K562 (cell line): ENCODE data around the gene GIMAP8. TPM values are rescaled to one million over a fixed set of nuclear protein-coding genes. Genes with fewer than 3 reads are reported as not detected.

Experiments
- ATAC-seq: fragments of 200-7000 bp; cut with Tn5 transposase; 3 replicates; pipeline ENCODE4 v1.9.1; 2020; ENCODE audit warnings: moderate library complexity
- BruUV-seq: library from RNA; stranded (reverse); fragments of 400-500 nt; replicated peaks from 2 replicates; lab custom pipeline; 2021; lab: Mats Ljungman, UMichigan
- CTCF ChIA-PET: fragments of 300-600 bp; formaldehyde crosslinking; extraction: SDS; loops from one replicate; lab custom pipeline; 2021; ENCODE audit warnings: low intra/inter-chr PET ratio; lab: Yijun Ruan, JAX
- POLR2A ChIA-PET: fragments of 300-600, 350-650 bp; sonication (Branson Sonifier 250); formaldehyde crosslinking; extraction: SDS; loops from one replicate; lab custom pipeline; 2021; ENCODE audit warnings: antibody characterized with exemption, inconsistent platforms; lab: Yijun Ruan, JAX
- DNase-seq, 4 experiments: peaks; one replicate each; pipeline versions ENCODE4 v3.0.0 to v3.0.0-alpha.2; 2011 to 2018; ENCODE audit warnings: low spot score in 3 of 4, mixed read lengths in 3 of 4; ENCODE audit errors: extremely low read depth in 1 of 4
- FAIRE-seq: peaks from 2 replicates; lab custom pipeline; 2011; peaks lifted over from hg19 to GRCh38; lab: Jason Lieb, UNC
- H2AFZ ChIP-seq: 2 replicates; pipeline ENCODE4 v1.6.0; 2011; ENCODE audit warnings: low read depth, low read length, control low read depth, inconsistent platforms
- H3K27ac ChIP-seq: fragments of 200-600 bp; 3 replicates; pipeline ENCODE4 v1.8.0; 2011; ENCODE audit warnings: low read depth, mild to moderate bottlenecking, control low read depth, inconsistent platforms, low read length, moderate library complexity, mixed read lengths; ENCODE audit errors: extremely low read depth
- H3K27me3 ChIP-seq, 2 experiments: fragments of 300-600 bp in 1 of 2; 2 replicates in 1 of 2; 3 replicates in 1 of 2; pipeline versions ENCODE4 v1.6.0 to v1.8.0; 2011; ENCODE audit warnings: inconsistent platforms in 2 of 2, low read length in 2 of 2, mild to moderate bottlenecking in 1 of 2, mixed read lengths in 1 of 2, moderate library complexity in 1 of 2; ENCODE audit not compliant: control insufficient read depth in 2 of 2, insufficient read depth in 2 of 2
- H3K36me3 ChIP-seq: fragments of 300-600 bp; 3 replicates; pipeline ENCODE4 v1.8.0; 2011; ENCODE audit warnings: mild to moderate bottlenecking, low read length, inconsistent platforms; ENCODE audit not compliant: control insufficient read depth, insufficient read depth
- H3K4me1 ChIP-seq, 2 experiments: fragments of 200-600 bp in 1 of 2; replicated peaks in 1 of 2; 2 replicates in 1 of 2; 3 replicates in 1 of 2; pipeline versions ENCODE4 v1.5.1 to v1.8.0; 2011; ENCODE audit warnings: inconsistent platforms in 2 of 2, low read length in 2 of 2, mild to moderate bottlenecking in 1 of 2, mixed read lengths in 1 of 2, moderate library complexity in 1 of 2; ENCODE audit not compliant: control insufficient read depth in 2 of 2, insufficient read depth in 2 of 2
- H3K4me2 ChIP-seq: 2 replicates; pipeline ENCODE4 v1.6.1; 2011; ENCODE audit warnings: low read length, control low read depth, inconsistent platforms, mixed read lengths; ENCODE audit not compliant: insufficient read depth
- H3K4me3 ChIP-seq: fragments of 200-600 bp; sonication (generic), shearing (Covaris generic); 2 replicates; pipeline ENCODE4 v1.5.1; 2016; ENCODE audit warnings: control low read depth, inconsistent platforms
- H3K79me2 ChIP-seq: fragments of 200-600 bp; 3 replicates; pipeline ENCODE4 v1.8.0; 2011; ENCODE audit warnings: low read length, inconsistent platforms; ENCODE audit not compliant: control insufficient read depth, insufficient read depth
- H3K9ac ChIP-seq, 2 experiments: 2 replicates each; pipeline versions ENCODE4 v1.6.0 to v1.6.1; 2011; ENCODE audit warnings: low read depth in 2 of 2, low read length in 2 of 2, control low read depth in 1 of 2, inconsistent platforms in 1 of 2, mild to moderate bottlenecking in 1 of 2, mixed read lengths in 1 of 2; ENCODE audit not compliant: insufficient read depth in 1 of 2
- H3K9me1 ChIP-seq: one replicate; pipeline ENCODE4 v1.6.0; 2011; ENCODE audit warnings: inconsistent platforms, mild to moderate bottlenecking, low read length, moderate library complexity; ENCODE audit not compliant: control insufficient read depth, insufficient read depth
- H3K9me3 ChIP-seq: replicated peaks from 2 replicates; pipeline ENCODE4 v1.5.1; 2011; ENCODE audit warnings: low read depth, low read length, inconsistent platforms; ENCODE audit not compliant: control insufficient read depth, insufficient read depth
- H4K20me1 ChIP-seq: replicated peaks from 2 replicates; pipeline ENCODE4 v1.6.1; 2011; ENCODE audit warnings: low read length, inconsistent platforms, mixed read lengths; ENCODE audit not compliant: control insufficient read depth, insufficient read depth
- ARID1B ChIP-seq: fragments of 450-650 bp; IDR thresholded peaks from 2 replicates; pipeline ENCODE4 v1.6.1; 2016; ENCODE audit warnings: antibody characterized with exemption, mild to moderate bottlenecking, inconsistent platforms
- CHD2 ChIP-seq: IDR thresholded peaks from 2 replicates; pipeline ENCODE4 v1.6.1; 2011; ENCODE audit warnings: low read depth, low read length
- ELF4 ChIP-seq: fragments of 450-650 bp; formaldehyde crosslinking; IDR thresholded peaks from 2 replicates; pipeline ENCODE4 v1.4.0; 2022; ENCODE audit warnings: missing genetic modification characterization
- FOXA3 ChIP-seq, 2 experiments: fragments of 450-650 bp in 1 of 2; sonication (generic) in 1 of 2; formaldehyde crosslinking; IDR thresholded peaks in 1 of 2; conservative IDR thresholded peaks in 1 of 2; 2 replicates each; pipeline versions ENCODE4 v1.4.0 to v1.8.0; 2020 to 2022; ENCODE audit warnings: mild to moderate bottlenecking in 2 of 2, missing genetic modification reagents in 1 of 2
- HCFC1 ChIP-seq: IDR thresholded peaks from 2 replicates; pipeline ENCODE4 v1.6.1; 2012; ENCODE audit warnings: low read depth, low read length, improper control_type of control experiment
- HNRNPH1 ChIP-seq: fragments of 200-400 bp; formaldehyde crosslinking; optimal IDR thresholded peaks from 2 replicates; pipeline ENCODE3; 2017; ENCODE audit warnings: low read depth, mild to moderate bottlenecking, low read length, moderate library complexity
- NRF1 ChIP-seq, 2 experiments: fragments of 450-650 bp; IDR thresholded peaks in 1 of 2; conservative IDR thresholded peaks in 1 of 2; 2 replicates each; pipeline ENCODE4 v1.6.1; 2014; ENCODE audit warnings: mild to moderate bottlenecking in 2 of 2
- SMARCC2 ChIP-seq: fragments of 450-650 bp; IDR thresholded peaks from 2 replicates; pipeline ENCODE4 v1.6.1; 2017; ENCODE audit warnings: antibody characterized with exemption, moderate library complexity, mild to moderate bottlenecking, low read depth
- TEAD4 ChIP-seq, 2 experiments: sonication (generic) in 1 of 2; formaldehyde crosslinking in 1 of 2; IDR thresholded peaks; 2 replicates each; pipeline versions ENCODE4 v1.6.1 to v1.8.0; 2012 to 2022; ENCODE audit warnings: borderline replicate concordance in 1 of 2, inconsistent platforms in 1 of 2, low read length in 1 of 2, mild to moderate bottlenecking in 1 of 2, missing genetic modification reagents in 1 of 2
- ZNF197 ChIP-seq: fragments of 200-800 bp; sonication (Bioruptor generic); IDR thresholded peaks from 2 replicates; pipeline ENCODE4 v1.6.1; 2016; ENCODE audit warnings: low read depth, missing genetic modification characterization, missing compliant biosample characterization
- ZNF507 ChIP-seq: conservative IDR thresholded peaks from 2 replicates; pipeline ENCODE4 v1.6.1; 2017; ENCODE audit warnings: missing genetic modification characterization, missing compliant biosample characterization
- ZNF644 ChIP-seq: fragments of 200-800 bp; sonication (Bioruptor generic); IDR thresholded peaks from 2 replicates; pipeline ENCODE4 v1.6.1; 2016; ENCODE audit warnings: low read depth, missing genetic modification characterization, missing compliant biosample characterization
- WGBS: fragments of 100-300 bp; shearing (Covaris generic); methylation state at CpG from one replicate; pipeline ENCODE4 v1.1.6; 2016; ENCODE audit warnings: low coverage, mixed read lengths; ENCODE audit not compliant: insufficient coverage; ENCODE audit errors: missing lambda C conversion rate; 5-methylcytosine and 5-hydroxymethylcytosine counted together
- in situ Hi-C: fragments of 300-500 bp; cut with MboI; formaldehyde crosslinking; loops from 4 replicates; pipeline ENCODE4 v1.15.0; 2018; ENCODE audit warnings: inconsistent platforms, mixed read lengths
- intact Hi-C: fragments of 100-400 bp; cut with micrococcal nuclease; formaldehyde crosslinking; loops from 2 replicates; pipeline ENCODE4 v1.14.2; 2022
- polyA plus RNA-seq, 8 experiments: library from polyadenylated mRNA; depleted of rRNA in 4 of 8; stranded (reverse) in 5 of 8; unstranded in 3 of 8; fragments of >200 nt; fragmentation: Nextera tagmentation in 2 of 8; fragmentation: Illumina TruSeq in 1 of 8; extraction: Ambion mirVana in 2 of 8; extraction: Trizol in 1 of 8; gene quantifications; 2 replicates each; pipeline versions ENCODE4 v1.2.1 to v1.2.3, GENCODE V29; 2011 to 2014; ENCODE audit warnings: inconsistent platforms in 1 of 8, missing spikeins in 1 of 8
- total RNA-seq, 7 experiments: library from RNA; depleted of rRNA in 6 of 7; stranded (reverse); fragments of >200 nt in 6 of 7; fragmentation: Illumina TruSeq in 2 of 7; extraction: Trizol in 2 of 7; gene quantifications; 2 replicates each; pipeline versions ENCODE4 v1.2.1 to v1.2.3, GENCODE V29; 2011 to 2021; ENCODE audit warnings: low replicate concordance in 1 of 7
- TF ChIP-seq, protein P1 (sequence below): fragments of 450-650 bp; formaldehyde crosslinking; IDR thresholded peaks from 2 replicates; pipeline ENCODE4 v1.4.0; 2020; ENCODE audit warnings: mild to moderate bottlenecking, moderate library complexity

The GIMAP8 gene
- total and polyA plus RNA-seq, 9 of the 15 experiments (the other 6 are each of a cell fraction or from before 2014, with no cell fraction given) = not detected

DNA sequence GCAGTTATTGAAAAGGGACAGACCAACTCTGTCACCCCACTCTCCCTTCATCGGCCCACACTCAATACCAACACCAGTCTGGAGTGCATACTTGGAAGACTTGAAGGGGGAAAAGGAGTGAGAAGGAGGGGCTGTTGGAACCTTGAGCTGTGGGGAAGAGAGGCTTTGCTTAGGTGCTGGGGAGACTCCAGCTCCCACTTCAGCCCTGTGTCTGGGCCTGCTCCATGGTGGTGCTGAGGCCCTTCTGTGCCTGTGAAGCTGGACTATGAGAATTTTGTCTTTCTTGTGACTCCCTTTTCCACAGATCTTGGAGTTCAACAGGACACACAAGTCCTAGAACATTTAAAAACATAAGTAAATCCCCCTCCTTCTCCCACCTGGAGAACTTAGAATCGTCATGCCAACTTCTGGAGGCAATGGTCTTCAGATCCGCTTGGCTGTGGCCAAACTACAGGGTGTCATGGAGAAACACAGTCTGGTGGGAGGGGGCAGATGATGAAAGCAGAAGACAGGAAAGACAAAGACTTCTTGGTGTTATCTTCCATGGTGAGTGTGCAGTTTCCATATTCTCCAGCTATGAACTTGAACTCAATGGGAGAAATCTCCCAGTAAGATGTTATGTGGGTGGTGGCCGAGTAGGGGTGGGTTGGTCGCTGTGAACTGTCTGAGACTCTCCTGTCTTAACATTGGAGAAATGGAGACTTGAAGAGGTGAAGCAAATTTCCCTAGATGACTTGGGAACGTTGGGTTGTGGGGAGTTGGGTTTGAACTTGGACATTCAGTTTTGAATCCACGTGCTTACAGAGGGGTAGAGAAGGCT is 18.4 kb upstream of the GIMAP8 start (continued):
- TF ChIP-seq CHD2 = no peak
- no peak for TF ChIP-seq HNRNPH1
- no peak for TF ChIP-seq TEAD4 (IDR thresholded peaks at IDR 0.05; ENCODE audit: low read length)
- TF ChIP-seq TEAD4 (CRISPR knock-in tag; IDR thresholded peaks at IDR 0.05; ENCODE audit: borderline replicate concordance) = no peak
- TF ChIP-seq, protein P1, sequence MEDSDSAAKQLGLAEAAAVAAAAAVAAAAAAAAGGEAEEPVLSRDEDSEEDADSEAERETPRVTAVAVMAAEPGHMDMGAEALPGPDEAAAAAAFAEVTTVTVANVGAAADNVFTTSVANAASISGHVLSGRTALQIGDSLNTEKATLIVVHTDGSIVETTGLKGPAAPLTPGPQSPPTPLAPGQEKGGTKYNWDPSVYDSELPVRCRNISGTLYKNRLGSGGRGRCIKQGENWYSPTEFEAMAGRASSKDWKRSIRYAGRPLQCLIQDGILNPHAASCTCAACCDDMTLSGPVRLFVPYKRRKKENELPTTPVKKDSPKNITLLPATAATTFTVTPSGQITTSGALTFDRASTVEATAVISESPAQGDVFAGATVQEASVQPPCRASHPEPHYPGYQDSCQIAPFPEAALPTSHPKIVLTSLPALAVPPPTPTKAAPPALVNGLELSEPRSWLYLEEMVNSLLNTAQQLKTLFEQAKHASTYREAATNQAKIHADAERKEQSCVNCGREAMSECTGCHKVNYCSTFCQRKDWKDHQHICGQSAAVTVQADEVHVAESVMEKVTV (CRISPR knock-in tag) = 0 out of 2 replicates have a peak, but pooled peaks have one; percentile 8

DNA sequence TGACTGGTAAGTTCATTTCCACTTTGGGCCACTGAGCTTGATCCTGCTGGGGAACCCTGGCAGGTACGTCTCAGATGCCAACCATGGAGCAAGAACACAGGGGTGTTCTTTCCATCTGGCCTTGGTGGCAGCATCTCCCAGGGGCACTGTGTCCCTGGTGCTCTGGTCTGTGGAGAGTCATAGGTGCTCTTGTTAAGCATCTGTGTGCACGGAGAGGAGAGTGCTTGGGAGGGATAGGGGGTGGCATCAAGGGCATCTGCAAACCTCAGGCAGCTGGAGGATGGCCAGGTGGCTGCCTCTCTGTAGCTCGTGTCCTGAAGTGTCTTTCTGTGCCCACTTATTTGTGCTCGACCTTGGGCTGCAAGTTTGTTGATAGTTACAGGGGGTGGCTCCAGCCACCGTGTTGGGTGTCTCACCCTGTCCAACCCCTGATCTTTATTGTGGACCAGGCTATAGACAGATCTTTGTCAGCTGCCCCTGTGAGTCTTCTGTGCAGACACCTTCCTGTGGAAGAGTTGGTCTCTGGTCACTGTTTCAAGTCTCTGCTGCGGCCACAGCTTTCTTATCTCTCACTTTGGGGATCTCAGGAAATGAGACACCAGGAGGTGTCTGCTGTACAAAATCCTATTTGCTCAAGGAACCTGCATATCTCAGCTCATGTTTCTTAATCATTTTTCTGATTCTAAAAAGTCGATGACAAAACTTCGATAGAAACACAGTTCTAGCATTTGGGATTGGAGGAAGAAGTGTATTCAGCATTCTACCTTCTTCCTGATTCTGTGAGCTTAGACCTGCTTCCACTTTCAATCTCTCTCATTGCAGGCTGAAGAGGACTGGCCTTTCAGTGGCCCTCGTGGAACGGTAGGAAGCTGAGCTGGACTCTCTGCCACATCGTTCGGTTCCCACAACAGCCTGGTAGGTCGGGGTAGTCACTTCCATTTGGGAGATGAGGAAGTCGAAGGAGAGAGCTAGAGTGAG is 17.2 kb upstream of the GIMAP8 start:
- no peaks in the 10 kb centered on the region for H3K27me3 ChIP-seq
- H3K4me1 ChIP-seq = peaks cover 15 to 32% of the 10 kb centered on the region in 2 experiments
- POLR2A ChIA-PET = interaction anchor here (0.6 to 3.6 kb wide), 11 partner anchors 9 to 487 kb away, joined by 3 to 29 read pairs (median 3); partner anchors contain the start of gene GIMAP8
- CTCF ChIA-PET = no interaction called here
- FAIRE-seq (peak; percentile 87), DNase-seq (peak in 3 of 4 experiments; percentile 18 to 60 (median 60)), ATAC-seq (peak; percentile 72)
- no TSS peak for BruUV-seq
- H3K79me2 ChIP-seq = no peaks in the 10 kb centered on the region
- H3K27ac ChIP-seq = peak overlapping the region; percentile 38; the same call in 1 of the 3 replicates
- intact Hi-C loops (no loop called here), in situ Hi-C loops (no loop called here)
- WGBS = 9% methylated on average over 14 of the region's 14 CpGs
- H3K9me3 ChIP-seq = no peaks in the 10 kb centered on the region
- peak overlapping the region in 1 of 2 experiments; percentile 77; a peak in 1 of 4 replicates for H3K9ac ChIP-seq
- H2AFZ ChIP-seq = peak overlapping the region; percentile 80
- H4K20me1 ChIP-seq = no peaks in the 10 kb centered on the region
- no peak overlapping the region for H3K4me3 ChIP-seq
- no peaks in the 10 kb centered on the region for H3K36me3 ChIP-seq
- no peaks in the 10 kb centered on the region for H3K9me1 ChIP-seq
- peak overlapping the region; percentile 53 for H3K4me2 ChIP-seq
- TF ChIP-seq ZNF197 (CRISPR knock-in tag) = no peak
- TF ChIP-seq SMARCC2 = peak; percentile 51; the same call in 1 of the 2 replicates
- 0 out of 4 replicates have a peak, but pooled peaks of 1 of the 2 experiments have one; percentile 7 for TF ChIP-seq NRF1 (conservative IDR thresholded peaks at IDR 0.05 in 1 of 2, IDR thresholded peaks at IDR 0.05 in 1 of 2)
- TF ChIP-seq ARID1B = peak; percentile 63
- TF ChIP-seq FOXA3 (CRISPR knock-in tag; conservative IDR thresholded peaks at IDR 0.05 in 1 of 2, IDR thresholded peaks at IDR 0.05 in 1 of 2) = peak in 1 of 2 experiments; percentile 43; a peak in 1 of 4 replicates
- TF ChIP-seq ZNF507 (tag) = no peak
- TF ChIP-seq HCFC1 = 0 out of 2 replicates have a peak, but pooled peaks have one; percentile 17
- 0 out of 2 replicates have a peak, but pooled peaks have one; percentile 32 for TF ChIP-seq ELF4 (CRISPR knock-in tag)
- peak; percentile 78; the same call in 1 of the 2 replicates for TF ChIP-seq ZNF644 (tag)
